DND-41 (cell line): ENCODE results near the gene TBC1D1.

Source experiments
- ATAC-seq: fragments of 200-7000 bp; cut with Tn5 transposase; 3 replicates; pipeline ENCODE4 v1.9.1; 2021; ENCODE audit warnings: low read depth; ENCODE audit not compliant: insufficient read depth
- DNase-seq: peaks from one replicate; pipeline ENCODE4 v3.0.0-alpha.2; 2020
- H2AFZ ChIP-seq: 2 replicates; pipeline ENCODE4 v1.6.0; 2012; ENCODE audit warnings: low read depth, low read length
- H3K27ac ChIP-seq: 2 replicates; pipeline ENCODE4 v1.5.1; 2012; ENCODE audit warnings: low read length, inconsistent platforms
- H3K27me3 ChIP-seq: fragments of 200-600 bp; sonication (generic); 2 replicates; pipeline ENCODE4 v1.6.0; 2012; ENCODE audit warnings: low read length, mild to moderate bottlenecking, inconsistent platforms; ENCODE audit not compliant: insufficient read depth, poor library complexity
- H3K36me3 ChIP-seq: 2 replicates; pipeline ENCODE4 v1.5.1; 2012; ENCODE audit warnings: low read length, inconsistent platforms; ENCODE audit not compliant: insufficient read depth
- H3K4me1 ChIP-seq: 2 replicates; pipeline ENCODE4 v1.5.1; 2012; ENCODE audit warnings: mild to moderate bottlenecking, low read length; ENCODE audit not compliant: insufficient read depth
- H3K4me2 ChIP-seq: 2 replicates; pipeline ENCODE4 v1.6.0; 2012; ENCODE audit warnings: mild to moderate bottlenecking, moderate library complexity, low read length, inconsistent platforms; ENCODE audit not compliant: insufficient read depth
- H3K4me3 ChIP-seq, 2 experiments: fragments of 200-600 bp in 1 of 2; shearing (Covaris generic) in 1 of 2; 2 replicates each; pipeline ENCODE4 v1.5.1; 2012 to 2016; ENCODE audit warnings: inconsistent platforms in 2 of 2, low read length in 2 of 2, mild to moderate bottlenecking in 2 of 2, low read depth in 1 of 2, moderate library complexity in 1 of 2
- H3K79me2 ChIP-seq: 2 replicates; pipeline ENCODE4 v1.6.0; 2012; ENCODE audit warnings: low read length, inconsistent platforms; ENCODE audit not compliant: insufficient read depth
- H3K9ac ChIP-seq: 2 replicates; pipeline ENCODE4 v1.6.0; 2012; ENCODE audit warnings: low read depth, mild to moderate bottlenecking, inconsistent platforms, low read length, moderate library complexity
- H3K9me3 ChIP-seq: 2 replicates; pipeline ENCODE4 v1.5.1; 2012; ENCODE audit warnings: low read length, moderate library complexity, mild to moderate bottlenecking, inconsistent platforms; ENCODE audit not compliant: insufficient read depth, severe bottlenecking
- H4K20me1 ChIP-seq: 2 replicates; pipeline ENCODE4 v1.6.0; 2012; ENCODE audit warnings: low read length; ENCODE audit not compliant: insufficient read depth
- EZH2 ChIP-seq: IDR thresholded peaks from 3 replicates; pipeline ENCODE4 v1.6.1; 2012; ENCODE audit warnings: borderline replicate concordance, low read depth, mild to moderate bottlenecking, moderate library complexity, low read length, inconsistent platforms; ENCODE audit not compliant: severe bottlenecking
- TF ChIP-seq, protein P1 (sequence below): IDR thresholded peaks from 2 replicates; pipeline ENCODE4 v1.5.1; 2012; ENCODE audit warnings: borderline replicate concordance, low read length, moderate library complexity, mild to moderate bottlenecking; ENCODE audit not compliant: poor library complexity, severe bottlenecking; ENCODE audit errors: extremely low read depth

The TBC1D1 gene

DNA sequence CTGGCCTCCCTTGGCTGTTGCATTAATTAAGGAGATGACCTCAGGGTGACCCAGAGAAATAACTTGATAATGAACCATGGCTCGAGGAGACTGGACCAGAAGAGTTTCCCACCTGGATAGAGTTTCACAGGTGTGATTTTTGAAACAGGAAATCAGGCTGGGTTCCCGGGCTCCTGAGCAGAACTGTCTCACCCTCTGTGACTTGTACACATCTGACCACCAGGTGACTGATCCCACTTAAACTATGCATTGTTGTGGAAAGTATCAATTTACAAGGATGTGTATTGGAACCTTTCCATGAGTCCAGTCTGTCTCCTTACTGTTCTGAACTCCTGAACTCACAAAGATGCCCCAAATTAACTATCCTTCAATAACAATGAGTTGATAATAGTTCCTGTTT is 289.6 kb downstream of the TBC1D1 start:
- H3K9me3 ChIP-seq: no peaks in the 10 kb centered on the region
- TF ChIP-seq, protein P1, sequence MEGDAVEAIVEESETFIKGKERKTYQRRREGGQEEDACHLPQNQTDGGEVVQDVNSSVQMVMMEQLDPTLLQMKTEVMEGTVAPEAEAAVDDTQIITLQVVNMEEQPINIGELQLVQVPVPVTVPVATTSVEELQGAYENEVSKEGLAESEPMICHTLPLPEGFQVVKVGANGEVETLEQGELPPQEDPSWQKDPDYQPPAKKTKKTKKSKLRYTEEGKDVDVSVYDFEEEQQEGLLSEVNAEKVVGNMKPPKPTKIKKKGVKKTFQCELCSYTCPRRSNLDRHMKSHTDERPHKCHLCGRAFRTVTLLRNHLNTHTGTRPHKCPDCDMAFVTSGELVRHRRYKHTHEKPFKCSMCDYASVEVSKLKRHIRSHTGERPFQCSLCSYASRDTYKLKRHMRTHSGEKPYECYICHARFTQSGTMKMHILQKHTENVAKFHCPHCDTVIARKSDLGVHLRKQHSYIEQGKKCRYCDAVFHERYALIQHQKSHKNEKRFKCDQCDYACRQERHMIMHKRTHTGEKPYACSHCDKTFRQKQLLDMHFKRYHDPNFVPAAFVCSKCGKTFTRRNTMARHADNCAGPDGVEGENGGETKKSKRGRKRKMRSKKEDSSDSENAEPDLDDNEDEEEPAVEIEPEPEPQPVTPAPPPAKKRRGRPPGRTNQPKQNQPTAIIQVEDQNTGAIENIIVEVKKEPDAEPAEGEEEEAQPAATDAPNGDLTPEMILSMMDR: no peak
- no peak for TF ChIP-seq EZH2
- H4K20me1 ChIP-seq: no peaks in the 10 kb centered on the region
- H3K27me3 ChIP-seq: no peaks in the 10 kb centered on the region
- no peak for ATAC-seq
- no peak overlapping the region for H3K4me2 ChIP-seq
- H3K79me2 ChIP-seq: no peaks in the 10 kb centered on the region
- H3K4me1 ChIP-seq: peaks cover 25% of the 10 kb centered on the region
- H3K9ac ChIP-seq: no peak overlapping the region
- H3K36me3 ChIP-seq: no peaks in the 10 kb centered on the region
- no peak overlapping the region for H3K27ac ChIP-seq
- no peak for DNase-seq
- no peak overlapping the region for H2AFZ ChIP-seq
- no peak overlapping the region for H3K4me3 ChIP-seq

- TF ChIP-seq EZH2: no peak
- TF ChIP-seq, protein P1: no peak
- Histone ChIP-seq H3K9me3 (no peaks in the 10 kb centered on the region), H3K4me2 (no peak overlapping the region), H3K27me3 (no peaks in the 10 kb centered on the region), H3K79me2 (no peaks in the 10 kb centered on the region), H3K4me1 (peaks cover 21% of the 10 kb centered on the region), H4K20me1 (no peaks in the 10 kb centered on the region), H3K36me3 (no peaks in the 10 kb centered on the region), H3K9ac (no peak overlapping the region), H3K4me3 (no peak overlapping the region), H3K27ac (no peak overlapping the region), H2AFZ (no peak overlapping the region)
- DNase-seq (no peak), ATAC-seq (no peak)
Measured at GRCh38 chr4:38181286-38181685, 290.4 kb downstream of the TBC1D1 start.

DNA sequence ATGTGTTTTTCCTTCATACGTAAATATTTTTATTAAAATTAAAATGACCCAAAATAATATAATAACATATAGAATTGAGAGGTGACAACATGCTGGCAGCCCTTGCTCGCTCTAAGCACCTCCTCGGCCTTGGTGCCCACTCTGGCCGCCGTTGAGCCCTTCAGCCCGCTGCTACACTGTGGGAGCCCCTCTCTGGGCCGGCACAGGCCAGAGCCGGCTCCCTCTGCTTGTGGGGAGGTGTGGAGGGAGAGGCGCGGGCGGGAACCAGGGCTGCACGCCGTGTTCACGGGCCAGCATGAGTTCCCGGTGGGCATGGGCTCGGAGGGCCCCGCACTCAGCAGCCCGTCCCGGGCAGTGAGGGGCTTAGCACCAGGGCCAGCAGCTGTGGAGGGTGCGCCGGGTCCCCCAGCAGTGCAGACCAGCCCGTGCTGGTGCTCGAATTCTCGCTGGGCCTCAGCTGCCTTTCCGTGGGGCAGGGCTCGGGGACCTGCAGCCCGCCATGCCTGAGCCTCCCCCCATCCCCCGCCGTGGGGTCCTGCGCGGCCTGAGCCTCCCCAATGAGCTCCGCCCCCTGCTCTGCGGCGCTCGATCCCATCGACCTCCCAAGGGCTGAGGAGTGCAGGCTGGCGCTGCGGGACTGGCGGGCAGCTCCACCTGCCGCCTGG is 291.6 kb downstream of the TBC1D1 start:
- H2AFZ ChIP-seq: no peak overlapping the region
- no peak overlapping the region for H3K27ac ChIP-seq
- peaks cover 10% of the 10 kb centered on the region for H3K4me1 ChIP-seq
- no peak for TF ChIP-seq EZH2
- TF ChIP-seq, protein P1: no peak
- H3K36me3 ChIP-seq: no peaks in the 10 kb centered on the region
- H4K20me1 ChIP-seq: no peaks in the 10 kb centered on the region
- no peaks in the 10 kb centered on the region for H3K9me3 ChIP-seq
- H3K9ac ChIP-seq: no peak overlapping the region
- DNase-seq (no peak), ATAC-seq (no peak)
- H3K4me3 ChIP-seq: no peak overlapping the region
- no peak overlapping the region for H3K4me2 ChIP-seq
- H3K79me2 ChIP-seq: no peaks in the 10 kb centered on the region
- H3K27me3 ChIP-seq: no peaks in the 10 kb centered on the region

- Histone ChIP-seq H3K4me1 (no peaks in the 10 kb centered on the region), H2AFZ (no peak overlapping the region), H3K4me2 (no peak overlapping the region), H3K4me3 (no peak overlapping the region), H3K27me3 (no peaks in the 10 kb centered on the region), H3K9ac (no peak overlapping the region), H3K9me3 (no peaks in the 10 kb centered on the region), H3K27ac (no peak overlapping the region), H4K20me1 (no peaks in the 10 kb centered on the region), H3K79me2 (no peaks in the 10 kb centered on the region), H3K36me3 (no peaks in the 10 kb centered on the region)
- TF ChIP-seq, protein P1: peak; percentile 36
- no peak for TF ChIP-seq EZH2
- ATAC-seq (no peak), DNase-seq (no peak)
Measured at GRCh38 chr4:38184404-38184803, 293.5 kb downstream of the TBC1D1 start.
